HCT116 (cell line): ENCODE measurements around the gene NSG2. TPM values are rescaled to one million over a fixed set of nuclear protein-coding genes. Genes with fewer than 3 reads are reported as not detected.

Experiments used
- ATAC-seq: fragments of 200-7000 bp; cut with Tn5 transposase; 2 replicates; pipeline ENCODE4 v1.9.1; 2020; ENCODE audit warnings: mild to moderate bottlenecking, moderate library complexity
- BruUV-seq: library from RNA; stranded (reverse); fragments of 400-500 nt; replicated peaks from 2 replicates; lab custom pipeline; 2021; lab: Mats Ljungman, UMichigan
- CTCF ChIA-PET: fragments of 300-600 bp; sonication (Branson Sonifier 250); formaldehyde crosslinking; loops from one replicate; lab custom pipeline; 2021; ENCODE audit warnings: antibody characterized with exemption; lab: Charles Lee
- POLR2A ChIA-PET: fragments of 300-600, 350-600 bp; sonication (Branson Sonifier 250); formaldehyde crosslinking; loops from one replicate; lab custom pipeline; 2021; ENCODE audit warnings: antibody characterized with exemption; lab: Charles Lee
- RAD21 ChIA-PET, 2 experiments: fragments of 300-600 bp; sonication (Branson Sonifier 250); formaldehyde crosslinking; loops; one replicate each; lab custom pipeline; 2023; ENCODE audit warnings: low total read pairs in 2 of 2; ENCODE audit not compliant: uncharacterized antibody in 2 of 2, unreplicated experiment in 2 of 2, low non-redundant PET in 1 of 2; lab: Charles Lee
- DNase-seq: peaks from one replicate; pipeline ENCODE4 v3.0.0-alpha.2; 2010; ENCODE audit warnings: low read depth, low spot score
- H2AFZ ChIP-seq: fragments of 200-600 bp; shearing (Covaris generic), sonication (generic); 2 replicates; pipeline ENCODE4 v1.6.1; 2017; ENCODE audit warnings: low read depth, mixed run types, mixed read lengths, antibody characterized with exemption, low read length; ENCODE audit not compliant: poor library complexity, severe bottlenecking
- H3K27ac ChIP-seq: 2 replicates; pipeline ENCODE4 v1.5.1; 2012; ENCODE audit warnings: low read depth, low read length
- H3K27me3 ChIP-seq: fragments of 200-600 bp; sonication (generic); 2 replicates; pipeline ENCODE4 v1.6.1; 2016; ENCODE audit warnings: mixed run types, low read length, mixed read lengths; ENCODE audit not compliant: insufficient read depth
- H3K36me3 ChIP-seq, 2 experiments: fragments of 200-500 bp in 1 of 2; fragments of 200-600 bp in 1 of 2; sonication (Bioruptor generic) in 1 of 2; sonication (generic) in 1 of 2; 2 replicates each; pipeline versions ENCODE4 v1.5.1 to v1.6.1; 2014 to 2016; ENCODE audit warnings: low read length in 2 of 2, inconsistent platforms in 1 of 2, mixed read lengths in 1 of 2, mixed run types in 1 of 2; ENCODE audit not compliant: insufficient read depth in 2 of 2, control insufficient read depth in 1 of 2
- H3K4me1 ChIP-seq, 2 experiments: fragments of 200-600 bp in 1 of 2; sonication (generic) in 1 of 2; 2 replicates each; pipeline versions ENCODE4 v1.5.1 to v1.6.1; 2012 to 2017; ENCODE audit warnings: low read length in 2 of 2, inconsistent platforms in 1 of 2, mild to moderate bottlenecking in 1 of 2, mixed read lengths in 1 of 2, mixed run types in 1 of 2, moderate library complexity in 1 of 2; ENCODE audit not compliant: insufficient read depth in 2 of 2, control insufficient read depth in 1 of 2
- H3K4me2 ChIP-seq: fragments of 200-600 bp; sonication (generic); 2 replicates; pipeline ENCODE4 v1.6.1; 2017; ENCODE audit warnings: mixed run types, low read length, mixed read lengths
- H3K4me3 ChIP-seq, 2 experiments: fragments of 200-600 bp in 1 of 2; sonication (generic) in 1 of 2; replicated peaks in 1 of 2; 2 replicates each; pipeline ENCODE4 v1.5.1; 2011 to 2016; ENCODE audit warnings: low read length in 2 of 2, control low read depth in 1 of 2, low read depth in 1 of 2, mild to moderate bottlenecking in 1 of 2, mixed read lengths in 1 of 2, mixed run types in 1 of 2
- H3K79me2 ChIP-seq: fragments of 200-600 bp; sonication (generic); 2 replicates; pipeline ENCODE4 v1.6.1; 2017; ENCODE audit warnings: mild to moderate bottlenecking, mixed run types, low read length, moderate library complexity, mixed read lengths; ENCODE audit not compliant: insufficient read depth
- H3K9ac ChIP-seq: fragments of 200-600 bp; sonication (generic); 2 replicates; pipeline ENCODE4 v1.6.1; 2016; ENCODE audit warnings: low read length, mixed read lengths
- H3K9me2 ChIP-seq: fragments of 200-600 bp; sonication (generic), shearing (Covaris generic); 2 replicates; pipeline ENCODE4 v1.6.1; 2017; ENCODE audit warnings: mixed run types, mild to moderate bottlenecking, moderate library complexity; ENCODE audit not compliant: insufficient read depth
- H3K9me3 ChIP-seq, 2 experiments: fragments of 200-500 bp in 1 of 2; fragments of 200-600 bp in 1 of 2; sonication (Bioruptor generic) in 1 of 2; sonication (generic) in 1 of 2; 2 replicates each; pipeline ENCODE4 v1.6.1; 2014 to 2017; ENCODE audit warnings: low read length in 2 of 2, mixed read lengths in 2 of 2, inconsistent platforms in 1 of 2, low read depth in 1 of 2, mild to moderate bottlenecking in 1 of 2, mixed run types in 1 of 2, moderate library complexity in 1 of 2; ENCODE audit not compliant: control insufficient read depth in 1 of 2, insufficient read depth in 1 of 2
- H4K20me1 ChIP-seq: fragments of 200-600 bp; sonication (generic), shearing (Covaris generic); 2 replicates; pipeline ENCODE4 v1.6.1; 2017; ENCODE audit warnings: mixed run types, mild to moderate bottlenecking, moderate library complexity; ENCODE audit not compliant: insufficient read depth
- ATF3 ChIP-seq: IDR thresholded peaks from 2 replicates; pipeline ENCODE4 v1.6.1; 2012
- EGR1 ChIP-seq: IDR thresholded peaks from 2 replicates; pipeline ENCODE4 v1.6.1; 2012; ENCODE audit warnings: low read depth
- POLR2AphosphoS5 ChIP-seq: IDR thresholded peaks from 2 replicates; pipeline ENCODE4 v1.6.1; 2011; ENCODE audit warnings: mild to moderate bottlenecking, low read depth, low read length, moderate library complexity
- SIN3A ChIP-seq: IDR thresholded peaks from 2 replicates; pipeline ENCODE4 v1.6.1; 2012; ENCODE audit warnings: low read depth
- SP1 ChIP-seq: IDR thresholded peaks from 2 replicates; pipeline ENCODE4 v1.6.1; 2012; ENCODE audit warnings: low read depth
- YY1 ChIP-seq: IDR thresholded peaks from 2 replicates; pipeline ENCODE4 v1.6.1; 2011; ENCODE audit warnings: low read length, low read depth, moderate library complexity, mild to moderate bottlenecking; ENCODE audit not compliant: insufficient replicate concordance; ENCODE audit errors: extremely low read depth
- ZFX ChIP-seq: fragments of 450-650 bp; IDR thresholded peaks from 2 replicates; pipeline ENCODE4 v1.6.1; 2017
- ZNF274 ChIP-seq: fragments of 200-500 bp; sonication (Bioruptor generic); IDR thresholded peaks from 2 replicates; pipeline ENCODE4 v1.6.1; 2014; ENCODE audit warnings: mild to moderate bottlenecking, low read depth, low read length, inconsistent platforms
- intact Hi-C: fragments of 100-400 bp; cut with micrococcal nuclease; formaldehyde crosslinking; loops from 2 replicates; pipeline ENCODE4 v1.10.0; 2022
- total RNA-seq: library from RNA; stranded (reverse); gene quantifications from one replicate; pipeline ENCODE4 v1.2.1, GENCODE V29; 2021; ENCODE audit not compliant: unreplicated experiment
- TF ChIP-seq, protein P1 (sequence below): IDR thresholded peaks from 2 replicates; pipeline ENCODE4 v1.6.1; 2012; ENCODE audit warnings: low read depth

NSG2 gene
- total RNA-seq, 1 experiment from 2014 or later: not detected

GRCh38 chr5:174074369-174074768, 28.9 kb downstream of the NSG2 start (continued):
- TF ChIP-seq YY1 (no peak), SIN3A (no peak), ZFX (no peak)
- TF ChIP-seq, protein P1, sequence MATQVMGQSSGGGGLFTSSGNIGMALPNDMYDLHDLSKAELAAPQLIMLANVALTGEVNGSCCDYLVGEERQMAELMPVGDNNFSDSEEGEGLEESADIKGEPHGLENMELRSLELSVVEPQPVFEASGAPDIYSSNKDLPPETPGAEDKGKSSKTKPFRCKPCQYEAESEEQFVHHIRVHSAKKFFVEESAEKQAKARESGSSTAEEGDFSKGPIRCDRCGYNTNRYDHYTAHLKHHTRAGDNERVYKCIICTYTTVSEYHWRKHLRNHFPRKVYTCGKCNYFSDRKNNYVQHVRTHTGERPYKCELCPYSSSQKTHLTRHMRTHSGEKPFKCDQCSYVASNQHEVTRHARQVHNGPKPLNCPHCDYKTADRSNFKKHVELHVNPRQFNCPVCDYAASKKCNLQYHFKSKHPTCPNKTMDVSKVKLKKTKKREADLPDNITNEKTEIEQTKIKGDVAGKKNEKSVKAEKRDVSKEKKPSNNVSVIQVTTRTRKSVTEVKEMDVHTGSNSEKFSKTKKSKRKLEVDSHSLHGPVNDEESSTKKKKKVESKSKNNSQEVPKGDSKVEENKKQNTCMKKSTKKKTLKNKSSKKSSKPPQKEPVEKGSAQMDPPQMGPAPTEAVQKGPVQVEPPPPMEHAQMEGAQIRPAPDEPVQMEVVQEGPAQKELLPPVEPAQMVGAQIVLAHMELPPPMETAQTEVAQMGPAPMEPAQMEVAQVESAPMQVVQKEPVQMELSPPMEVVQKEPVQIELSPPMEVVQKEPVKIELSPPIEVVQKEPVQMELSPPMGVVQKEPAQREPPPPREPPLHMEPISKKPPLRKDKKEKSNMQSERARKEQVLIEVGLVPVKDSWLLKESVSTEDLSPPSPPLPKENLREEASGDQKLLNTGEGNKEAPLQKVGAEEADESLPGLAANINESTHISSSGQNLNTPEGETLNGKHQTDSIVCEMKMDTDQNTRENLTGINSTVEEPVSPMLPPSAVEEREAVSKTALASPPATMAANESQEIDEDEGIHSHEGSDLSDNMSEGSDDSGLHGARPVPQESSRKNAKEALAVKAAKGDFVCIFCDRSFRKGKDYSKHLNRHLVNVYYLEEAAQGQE: no peak

DNA sequence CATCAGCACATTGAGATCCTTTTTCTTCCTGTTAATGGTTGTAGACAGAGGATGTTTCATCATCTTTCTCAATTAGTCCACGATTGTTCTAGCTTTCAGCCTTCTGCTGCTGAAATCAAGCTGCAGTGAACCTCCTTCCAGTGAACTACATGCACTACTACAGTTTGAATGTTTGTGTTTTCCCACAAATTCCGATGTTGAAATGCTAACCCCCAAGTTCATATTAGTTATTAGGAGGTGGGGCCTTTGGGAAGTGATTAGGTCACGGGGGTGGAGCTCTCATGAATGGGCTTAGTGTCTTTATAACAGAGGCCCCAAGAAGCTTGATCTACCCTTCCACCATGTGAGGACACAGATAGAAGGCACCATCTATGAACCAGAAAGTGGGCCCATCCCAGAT, 32.9 kb downstream of the NSG2 start:
- Histone ChIP-seq H3K27me3 (peaks cover 36% of the 10 kb centered on the region), H3K27ac (no peak overlapping the region), H3K4me2 (no peak overlapping the region), H3K4me3 (no peak overlapping the region), H4K20me1 (no peaks in the 10 kb centered on the region), H3K79me2 (no peaks in the 10 kb centered on the region), H3K9me2 (no peaks in the 10 kb centered on the region), H3K4me1 (no peaks in the 10 kb centered on the region)
- DNase-seq: no peak
- POLR2A ChIA-PET: no interaction called here
- no TSS peak for BruUV-seq
- TF ChIP-seq ATF3 (no peak), POLR2AphosphoS5 (no peak), ZNF274 (no peak), SIN3A (no peak), YY1 (no peak), SP1 (no peak), EGR1 (no peak)
- TF ChIP-seq, all 23 proteins: peak for 0
- intact Hi-C loops: no loop called here
- H2AFZ ChIP-seq: no peak overlapping the region
- no peak for ATAC-seq
- no peaks in the 10 kb centered on the region for H3K9me3 ChIP-seq
- RAD21 ChIA-PET: no interaction called here
- H3K9ac ChIP-seq: no peak overlapping the region
- H3K36me3 ChIP-seq: no peaks in the 10 kb centered on the region
- CTCF ChIA-PET: no interaction called here
